Uterus (tissue), 2 donors: Measurements from ENCODE around the gene TMEM258.
A peak's percentile ranks its signal among the peaks of the same experiment; 100 is the strongest.

Source experiments
- POLR2A ChIP-seq, 2 donors: fragments of 450-650 bp; IDR thresholded peaks; one replicate each; pipeline ENCODE4 v1.6.1; 2016; ENCODE audit warnings: antibody characterized with exemption in 2 of 2, mild to moderate bottlenecking in 1 of 2, moderate library complexity in 1 of 2
- TF ChIP-seq, protein P1 (sequence below), 4 experiments: fragments of 200-600 bp in 2 of 4; fragments of 450-650 bp in 2 of 4; sonication (generic) in 2 of 4; IDR thresholded peaks; one replicate each; pipeline ENCODE4 v1.5.1; 2016 to 2019; ENCODE audit warnings: antibody characterized with exemption in 4 of 4, mild to moderate bottlenecking in 2 of 4, moderate library complexity in 1 of 4

DNA sequence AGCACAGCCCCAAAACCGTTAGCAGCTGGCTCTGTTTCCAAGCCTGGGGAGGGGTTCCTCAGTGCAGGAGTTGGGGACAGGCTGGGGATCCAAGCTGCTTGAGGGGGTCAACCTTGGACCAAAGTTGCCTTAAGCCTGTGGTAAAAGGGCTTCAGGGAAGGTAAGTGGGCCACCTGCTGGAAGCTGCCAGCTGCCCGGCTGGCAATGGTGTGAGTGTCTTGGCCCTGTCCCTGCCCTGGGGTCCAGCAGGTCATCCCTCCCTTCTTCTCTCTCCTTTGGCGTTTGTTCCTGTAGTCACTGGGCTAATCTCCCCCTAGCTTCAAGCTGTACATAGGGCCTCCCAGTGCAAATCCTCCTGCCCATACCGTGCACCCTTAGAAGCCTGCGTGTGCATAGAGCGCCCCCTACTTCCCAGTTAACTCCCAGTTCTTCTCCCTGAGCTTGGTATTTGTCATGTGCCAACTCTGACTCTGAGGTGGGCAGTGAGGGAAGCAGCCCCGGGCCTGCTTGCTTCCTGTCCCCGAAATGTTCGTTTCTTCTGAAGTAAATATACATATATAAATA, 4.4 kb downstream of the TMEM258 start:
- TF ChIP-seq, protein P1, sequence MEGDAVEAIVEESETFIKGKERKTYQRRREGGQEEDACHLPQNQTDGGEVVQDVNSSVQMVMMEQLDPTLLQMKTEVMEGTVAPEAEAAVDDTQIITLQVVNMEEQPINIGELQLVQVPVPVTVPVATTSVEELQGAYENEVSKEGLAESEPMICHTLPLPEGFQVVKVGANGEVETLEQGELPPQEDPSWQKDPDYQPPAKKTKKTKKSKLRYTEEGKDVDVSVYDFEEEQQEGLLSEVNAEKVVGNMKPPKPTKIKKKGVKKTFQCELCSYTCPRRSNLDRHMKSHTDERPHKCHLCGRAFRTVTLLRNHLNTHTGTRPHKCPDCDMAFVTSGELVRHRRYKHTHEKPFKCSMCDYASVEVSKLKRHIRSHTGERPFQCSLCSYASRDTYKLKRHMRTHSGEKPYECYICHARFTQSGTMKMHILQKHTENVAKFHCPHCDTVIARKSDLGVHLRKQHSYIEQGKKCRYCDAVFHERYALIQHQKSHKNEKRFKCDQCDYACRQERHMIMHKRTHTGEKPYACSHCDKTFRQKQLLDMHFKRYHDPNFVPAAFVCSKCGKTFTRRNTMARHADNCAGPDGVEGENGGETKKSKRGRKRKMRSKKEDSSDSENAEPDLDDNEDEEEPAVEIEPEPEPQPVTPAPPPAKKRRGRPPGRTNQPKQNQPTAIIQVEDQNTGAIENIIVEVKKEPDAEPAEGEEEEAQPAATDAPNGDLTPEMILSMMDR (IDR thresholded peaks at IDR 0.05): peak; percentile 47 to 61 (median 54)
- no peak for TF ChIP-seq POLR2A (IDR thresholded peaks at IDR 0.05)
